Measurements from ENCODE around the gene GALNT18. TPM values are rescaled to one million over a fixed set of nuclear protein-coding genes. Genes with fewer than 3 reads are reported as not detected.

The GALNT18 gene
- total RNA-seq, 3 donors from 2014 or later (not counting 1 experiment from before 2014, with no cell fraction given), result 0.18 to 0.42 (median 0.38) TPM

DNA sequence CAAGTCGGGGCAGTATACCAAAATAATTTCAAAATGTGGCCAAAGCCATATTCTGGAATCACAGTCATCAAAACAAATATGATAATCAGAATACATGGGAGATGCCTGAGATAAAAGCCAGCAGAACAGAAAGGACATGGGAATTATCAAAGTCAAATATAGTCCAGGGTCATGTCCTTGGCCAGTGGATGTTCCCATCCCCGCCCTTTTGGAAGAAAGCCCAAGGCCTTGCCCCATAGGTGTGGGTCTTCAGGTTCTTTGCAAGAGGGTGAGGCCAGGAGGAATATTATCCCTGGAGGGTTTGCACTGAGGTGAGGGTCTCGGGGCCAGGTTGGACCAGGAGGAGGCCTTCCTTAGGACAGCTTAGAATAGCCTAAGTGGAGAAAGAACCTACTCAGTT, 215.2 kb downstream of the GALNT18 start:
- no peak overlapping the region for H3K27ac ChIP-seq (ENCODE audit: low read length)

DNA sequence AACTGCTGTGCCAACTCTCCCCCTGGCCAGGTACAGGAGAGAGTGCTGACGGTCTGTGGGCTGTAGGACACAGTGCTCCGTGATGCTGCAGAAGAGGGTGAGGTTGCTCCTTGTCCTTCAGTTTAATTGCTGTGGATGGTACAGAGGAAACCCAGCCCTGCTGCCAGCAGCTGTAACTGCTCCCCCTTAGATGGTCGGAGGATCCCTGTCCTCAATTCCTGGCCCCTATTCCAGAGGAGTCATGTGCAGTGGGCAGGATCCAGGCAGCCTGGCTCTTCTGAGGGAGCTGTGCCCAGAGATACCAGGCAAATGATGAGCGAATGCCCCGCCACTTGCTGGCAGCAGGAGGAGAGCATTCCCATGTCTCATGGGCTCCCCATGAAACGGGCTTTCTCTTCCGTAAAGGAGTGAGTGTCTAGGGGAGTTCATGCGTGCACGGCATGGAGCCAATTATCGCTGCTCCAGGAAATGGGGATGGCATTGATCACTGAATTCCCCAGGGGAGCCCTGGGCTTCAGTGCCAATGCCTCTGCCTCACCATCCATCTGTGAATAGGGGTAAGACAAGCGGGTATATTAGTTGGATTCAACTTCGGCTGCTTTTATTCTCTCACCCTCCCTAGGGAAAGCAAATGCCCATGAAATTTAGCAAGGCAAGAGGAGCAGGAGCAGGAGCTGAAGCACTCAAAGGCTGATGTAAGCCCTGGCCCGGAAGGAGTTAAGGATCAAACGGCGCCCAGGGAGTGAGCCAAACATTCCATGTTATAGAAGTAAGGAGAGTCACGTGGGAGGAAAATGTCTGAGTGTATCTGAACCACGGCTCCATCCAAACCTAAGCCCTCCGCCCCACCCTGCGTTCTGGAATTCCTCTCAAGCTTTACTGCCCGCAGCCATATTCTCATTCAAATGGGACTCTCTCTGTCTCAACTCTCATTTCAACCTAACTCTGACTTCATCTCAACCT, 217.8 kb downstream of the GALNT18 start:
- H3K27ac ChIP-seq (ENCODE audit: low read length), result no peak overlapping the region
- DNase-seq, result no peak
- intact Hi-C loops (cut with micrococcal nuclease), result no loop called here
- Mint-ChIP-seq H3K36me3 (no peaks in the 10 kb centered on the region), H3K27ac (no peak overlapping the region), H3K4me3 (no peak overlapping the region), H3K27me3 (ENCODE audit: low read depth in 2 of 2) (peaks cover 8 to 10% of the 10 kb centered on the region in 2 donors), H3K4me1 (no peaks in the 10 kb centered on the region), H3K9me3 (no peaks in the 10 kb centered on the region)
- no peak overlapping the region for H3K4me3 ChIP-seq (ENCODE audit: low read length)
- no peaks in the 10 kb centered on the region for H3K9me3 ChIP-seq (ENCODE audit: control insufficient read depth, insufficient read depth, low read length)
- no peak for ATAC-seq
- TF ChIP-seq, protein P1, sequence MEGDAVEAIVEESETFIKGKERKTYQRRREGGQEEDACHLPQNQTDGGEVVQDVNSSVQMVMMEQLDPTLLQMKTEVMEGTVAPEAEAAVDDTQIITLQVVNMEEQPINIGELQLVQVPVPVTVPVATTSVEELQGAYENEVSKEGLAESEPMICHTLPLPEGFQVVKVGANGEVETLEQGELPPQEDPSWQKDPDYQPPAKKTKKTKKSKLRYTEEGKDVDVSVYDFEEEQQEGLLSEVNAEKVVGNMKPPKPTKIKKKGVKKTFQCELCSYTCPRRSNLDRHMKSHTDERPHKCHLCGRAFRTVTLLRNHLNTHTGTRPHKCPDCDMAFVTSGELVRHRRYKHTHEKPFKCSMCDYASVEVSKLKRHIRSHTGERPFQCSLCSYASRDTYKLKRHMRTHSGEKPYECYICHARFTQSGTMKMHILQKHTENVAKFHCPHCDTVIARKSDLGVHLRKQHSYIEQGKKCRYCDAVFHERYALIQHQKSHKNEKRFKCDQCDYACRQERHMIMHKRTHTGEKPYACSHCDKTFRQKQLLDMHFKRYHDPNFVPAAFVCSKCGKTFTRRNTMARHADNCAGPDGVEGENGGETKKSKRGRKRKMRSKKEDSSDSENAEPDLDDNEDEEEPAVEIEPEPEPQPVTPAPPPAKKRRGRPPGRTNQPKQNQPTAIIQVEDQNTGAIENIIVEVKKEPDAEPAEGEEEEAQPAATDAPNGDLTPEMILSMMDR (IDR thresholded peaks at IDR 0.05), result no peak
- no peaks in the 10 kb centered on the region for H3K27me3 ChIP-seq (ENCODE audit: control insufficient read depth, insufficient read depth, low read length)
- H3K4me1 ChIP-seq (ENCODE audit: control insufficient read depth, insufficient read depth, low read length), result no peaks in the 10 kb centered on the region
- no peaks in the 10 kb centered on the region for H3K36me3 ChIP-seq (ENCODE audit: control insufficient read depth, insufficient read depth, low read length)
- 88% methylated on average over 18 of the region's 20 CpGs for WGBS (ENCODE audit: insufficient coverage)

More for the DNA sequence above, 215.2 kb downstream of the GALNT18 start:
- TF ChIP-seq, protein P1 (IDR thresholded peaks at IDR 0.05), result no peak
- intact Hi-C loops (cut with micrococcal nuclease), result no loop called here
- Mint-ChIP-seq H3K27ac (no peak overlapping the region), H3K9me3 (no peaks in the 10 kb centered on the region), H3K4me3 (no peak overlapping the region), H3K27me3 (ENCODE audit: low read depth in 2 of 2) (peaks cover 8 to 10% of the 10 kb centered on the region in 2 donors), H3K4me1 (no peaks in the 10 kb centered on the region), H3K36me3 (no peaks in the 10 kb centered on the region)
- H3K4me3 ChIP-seq (ENCODE audit: low read length), result no peak overlapping the region
- no peaks in the 10 kb centered on the region for H3K36me3 ChIP-seq (ENCODE audit: control insufficient read depth, insufficient read depth, low read length)
- H3K27me3 ChIP-seq (ENCODE audit: control insufficient read depth, insufficient read depth, low read length), result no peaks in the 10 kb centered on the region
- no peaks in the 10 kb centered on the region for H3K4me1 ChIP-seq (ENCODE audit: control insufficient read depth, insufficient read depth, low read length)
- ATAC-seq, result no peak
- H3K9me3 ChIP-seq (ENCODE audit: control insufficient read depth, insufficient read depth, low read length), result no peaks in the 10 kb centered on the region
- 78% methylated on average over 3 of the region's 3 CpGs for WGBS (ENCODE audit: insufficient coverage)
- DNase-seq, result no peak

DNA sequence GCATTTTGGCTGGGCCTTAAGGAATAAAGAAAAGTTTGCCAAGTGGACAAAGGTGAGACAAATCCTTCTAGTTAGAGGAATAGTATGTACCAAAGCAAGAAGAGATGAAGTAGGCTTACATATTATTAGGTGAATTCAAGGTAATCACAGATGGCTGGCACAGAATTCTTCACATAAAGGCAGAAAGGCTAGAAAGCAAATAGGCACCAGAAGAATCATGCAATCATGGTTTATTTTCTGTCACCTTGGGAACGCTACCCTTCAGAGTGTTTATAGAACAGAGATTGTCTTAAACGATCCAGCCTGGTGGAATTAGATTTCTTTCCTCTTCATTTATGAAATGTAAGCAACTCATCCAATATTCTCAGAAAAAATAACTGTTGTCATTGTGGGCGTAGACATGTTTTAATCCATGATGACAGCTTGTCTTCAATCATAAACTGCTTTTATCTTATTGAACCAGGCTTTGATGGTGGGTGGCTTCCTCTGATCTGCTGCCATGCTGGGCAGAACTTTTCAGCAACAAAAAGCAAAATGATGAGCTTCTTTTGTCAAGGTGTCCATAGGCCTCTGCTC, 219.8 kb downstream of the GALNT18 start:
- H3K36me3 Mint-ChIP-seq, result no peaks in the 10 kb centered on the region

More for the DNA sequence above, 219.8 kb downstream of the GALNT18 start:
- Mint-ChIP-seq H3K9me3 (no peaks in the 10 kb centered on the region), H3K27ac (no peak overlapping the region), H3K4me3 (no peak overlapping the region), H3K27me3 (ENCODE audit: low read depth in 2 of 2) (peaks cover 8 to 10% of the 10 kb centered on the region in 2 donors), H3K4me1 (no peaks in the 10 kb centered on the region)
- Histone ChIP-seq H3K36me3 (ENCODE audit: control insufficient read depth, insufficient read depth, low read length) (no peaks in the 10 kb centered on the region), H3K4me1 (ENCODE audit: control insufficient read depth, insufficient read depth, low read length) (no peaks in the 10 kb centered on the region), H3K27ac (ENCODE audit: low read length) (no peak overlapping the region), H3K9me3 (ENCODE audit: control insufficient read depth, insufficient read depth, low read length) (no peaks in the 10 kb centered on the region), H3K27me3 (ENCODE audit: control insufficient read depth, insufficient read depth, low read length) (no peaks in the 10 kb centered on the region), H3K4me3 (ENCODE audit: low read length) (no peak overlapping the region)
- DNase-seq, result no peak
- TF ChIP-seq, protein P1 (IDR thresholded peaks at IDR 0.05), result no peak
- intact Hi-C loops (cut with micrococcal nuclease), result no loop called here
- ATAC-seq, result no peak
- 86% methylated on average over 2 of the region's 3 CpGs for WGBS (ENCODE audit: insufficient coverage)

Data from natural killer cell (primary cell).